WTC11 (cell line): Measurements from ENCODE around the gene SGF29.

Experiments used
- CBFB ChIP-seq: sonication (generic); formaldehyde crosslinking; IDR thresholded peaks from 2 replicates; pipeline ENCODE4 v1.8.1; 2022; ENCODE audit warnings: mild to moderate bottlenecking, low read depth, missing genetic modification reagents
- CREB1 ChIP-seq: sonication (generic); formaldehyde crosslinking; IDR thresholded peaks from 2 replicates; pipeline ENCODE4 v1.8.0; 2023; ENCODE audit warnings: mild to moderate bottlenecking, missing genetic modification reagents
- ESRRA ChIP-seq: sonication (generic); formaldehyde crosslinking; IDR thresholded peaks from 2 replicates; pipeline ENCODE4 v1.8.1; 2022; ENCODE audit warnings: mild to moderate bottlenecking, missing genetic modification reagents, borderline replicate concordance
- NR2C2 ChIP-seq: sonication (generic); formaldehyde crosslinking; IDR thresholded peaks from 2 replicates; pipeline ENCODE4 v1.8.0; 2022; ENCODE audit warnings: mild to moderate bottlenecking, missing genetic modification reagents
- NR3C1 ChIP-seq: sonication (generic); formaldehyde crosslinking; conservative IDR thresholded peaks from 2 replicates; pipeline ENCODE4 v1.8.1; 2023; ENCODE audit warnings: low read depth, mild to moderate bottlenecking, missing genetic modification reagents
- TF ChIP-seq, protein P1 (sequence below): sonication (generic); formaldehyde crosslinking; IDR thresholded peaks from 2 replicates; pipeline ENCODE4 v1.8.0; 2022; ENCODE audit warnings: mild to moderate bottlenecking, missing genetic modification reagents
- TF ChIP-seq, protein P2 (sequence below): fragments of 200-600 bp; IDR thresholded peaks from 2 replicates; pipeline ENCODE4 v1.8.0; 2022; ENCODE audit warnings: antibody characterized with exemption
- TF ChIP-seq, protein P3 (sequence below): sonication (generic); formaldehyde crosslinking; IDR thresholded peaks from 2 replicates; pipeline ENCODE4 v1.8.1; 2022; ENCODE audit warnings: mild to moderate bottlenecking, moderate library complexity, missing genetic modification reagents

DNA sequence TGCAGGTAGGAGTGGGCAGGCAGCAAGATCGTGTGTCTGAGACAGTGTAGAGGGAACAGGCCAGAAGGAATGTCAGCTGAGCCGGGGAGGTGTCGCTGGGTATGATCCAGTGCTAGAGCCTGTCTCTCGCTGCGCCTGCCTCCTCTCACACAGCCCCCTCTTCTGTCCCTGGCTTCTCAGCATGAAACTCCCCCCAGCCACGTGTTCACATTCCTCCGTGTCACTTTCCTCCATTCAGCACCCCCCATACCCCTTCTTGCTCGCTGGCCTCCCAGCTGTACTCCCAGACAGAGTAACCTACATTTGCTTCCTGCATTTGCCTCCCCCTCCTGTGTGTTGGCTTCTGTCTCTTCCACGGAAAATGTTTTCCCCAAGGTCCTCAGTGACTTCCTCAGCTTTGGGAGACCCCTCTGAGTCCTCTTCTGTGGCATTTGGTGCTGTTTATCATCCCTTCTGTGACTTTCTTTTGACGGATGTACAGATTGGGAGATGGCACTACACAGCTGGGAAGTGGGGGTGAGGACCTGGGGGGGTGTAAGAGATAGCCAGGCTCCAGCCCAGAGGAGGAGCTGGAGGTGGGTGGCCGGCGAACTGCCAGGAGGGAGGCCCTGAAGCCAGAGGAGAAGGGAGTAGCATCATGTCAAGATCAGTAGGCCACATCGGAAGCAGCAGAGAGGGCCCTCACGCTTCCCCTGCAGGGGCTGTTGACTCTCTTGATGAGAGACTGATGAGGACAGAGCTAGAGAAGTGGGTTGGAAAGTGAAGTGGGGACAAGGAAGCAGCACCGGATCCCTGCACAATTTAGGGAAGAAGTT is 19.2 kb downstream of the SGF29 start:
- TF ChIP-seq ESRRA (CRISPR knock-in tag) (no peak), CBFB (CRISPR knock-in tag) (no peak), NR2C2 (CRISPR knock-in tag) (no peak), NR3C1 (CRISPR knock-in tag) (no peak), CREB1 (CRISPR knock-in tag) (no peak)
- TF ChIP-seq, protein P1, sequence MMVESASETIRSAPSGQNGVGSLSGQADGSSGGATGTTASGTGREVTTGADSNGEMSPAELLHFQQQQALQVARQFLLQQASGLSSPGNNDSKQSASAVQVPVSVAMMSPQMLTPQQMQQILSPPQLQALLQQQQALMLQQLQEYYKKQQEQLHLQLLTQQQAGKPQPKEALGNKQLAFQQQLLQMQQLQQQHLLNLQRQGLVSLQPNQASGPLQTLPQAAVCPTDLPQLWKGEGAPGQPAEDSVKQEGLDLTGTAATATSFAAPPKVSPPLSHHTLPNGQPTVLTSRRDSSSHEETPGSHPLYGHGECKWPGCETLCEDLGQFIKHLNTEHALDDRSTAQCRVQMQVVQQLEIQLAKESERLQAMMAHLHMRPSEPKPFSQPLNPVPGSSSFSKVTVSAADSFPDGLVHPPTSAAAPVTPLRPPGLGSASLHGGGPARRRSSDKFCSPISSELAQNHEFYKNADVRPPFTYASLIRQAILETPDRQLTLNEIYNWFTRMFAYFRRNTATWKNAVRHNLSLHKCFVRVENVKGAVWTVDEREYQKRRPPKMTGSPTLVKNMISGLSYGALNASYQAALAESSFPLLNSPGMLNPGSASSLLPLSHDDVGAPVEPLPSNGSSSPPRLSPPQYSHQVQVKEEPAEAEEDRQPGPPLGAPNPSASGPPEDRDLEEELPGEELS (CRISPR knock-in tag): no peak
- TF ChIP-seq, protein P2, sequence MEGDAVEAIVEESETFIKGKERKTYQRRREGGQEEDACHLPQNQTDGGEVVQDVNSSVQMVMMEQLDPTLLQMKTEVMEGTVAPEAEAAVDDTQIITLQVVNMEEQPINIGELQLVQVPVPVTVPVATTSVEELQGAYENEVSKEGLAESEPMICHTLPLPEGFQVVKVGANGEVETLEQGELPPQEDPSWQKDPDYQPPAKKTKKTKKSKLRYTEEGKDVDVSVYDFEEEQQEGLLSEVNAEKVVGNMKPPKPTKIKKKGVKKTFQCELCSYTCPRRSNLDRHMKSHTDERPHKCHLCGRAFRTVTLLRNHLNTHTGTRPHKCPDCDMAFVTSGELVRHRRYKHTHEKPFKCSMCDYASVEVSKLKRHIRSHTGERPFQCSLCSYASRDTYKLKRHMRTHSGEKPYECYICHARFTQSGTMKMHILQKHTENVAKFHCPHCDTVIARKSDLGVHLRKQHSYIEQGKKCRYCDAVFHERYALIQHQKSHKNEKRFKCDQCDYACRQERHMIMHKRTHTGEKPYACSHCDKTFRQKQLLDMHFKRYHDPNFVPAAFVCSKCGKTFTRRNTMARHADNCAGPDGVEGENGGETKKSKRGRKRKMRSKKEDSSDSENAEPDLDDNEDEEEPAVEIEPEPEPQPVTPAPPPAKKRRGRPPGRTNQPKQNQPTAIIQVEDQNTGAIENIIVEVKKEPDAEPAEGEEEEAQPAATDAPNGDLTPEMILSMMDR: no peak
- TF ChIP-seq, protein P3, sequence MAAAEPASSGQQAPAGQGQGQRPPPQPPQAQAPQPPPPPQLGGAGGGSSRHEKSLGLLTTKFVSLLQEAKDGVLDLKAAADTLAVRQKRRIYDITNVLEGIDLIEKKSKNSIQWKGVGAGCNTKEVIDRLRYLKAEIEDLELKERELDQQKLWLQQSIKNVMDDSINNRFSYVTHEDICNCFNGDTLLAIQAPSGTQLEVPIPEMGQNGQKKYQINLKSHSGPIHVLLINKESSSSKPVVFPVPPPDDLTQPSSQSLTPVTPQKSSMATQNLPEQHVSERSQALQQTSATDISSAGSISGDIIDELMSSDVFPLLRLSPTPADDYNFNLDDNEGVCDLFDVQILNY (CRISPR knock-in tag): no peak
